Kidney epithelial cell (primary cell): ENCODE measurements around the gene KIFBP. TPM values are rescaled to one million over a fixed set of nuclear protein-coding genes. Genes with fewer than 3 reads are reported as not detected.

Source experiments
- DNase-seq: peaks from one replicate; pipeline ENCODE4 v3.0.0-alpha.2; 2010; ENCODE audit warnings: low read depth
- H3K27me3 ChIP-seq: 2 replicates; pipeline ENCODE4 v1.6.0; 2011; ENCODE audit warnings: low read length; ENCODE audit not compliant: control insufficient read depth, insufficient read depth
- H3K36me3 ChIP-seq: 2 replicates; pipeline ENCODE4 v1.5.1; 2011; ENCODE audit warnings: low read length; ENCODE audit not compliant: control insufficient read depth, insufficient read depth
- H3K4me3 ChIP-seq: 2 replicates; pipeline ENCODE4 v1.5.1; 2011; ENCODE audit warnings: low read depth, mild to moderate bottlenecking, control low read depth, low read length
- total RNA-seq: library from RNA; depleted of rRNA; stranded (reverse); fragments of >200 nt; gene quantifications from 2 replicates; pipeline ENCODE4 v1.2.3, GENCODE V29; 2015
- TF ChIP-seq, protein P1 (sequence below): IDR thresholded peaks from 2 replicates; pipeline ENCODE4 v1.5.1; 2011; ENCODE audit warnings: mild to moderate bottlenecking, moderate library complexity, low read length, control low read depth, inconsistent platforms; ENCODE audit not compliant: insufficient read depth, poor library complexity, severe bottlenecking

The KIFBP gene
- total RNA-seq, 1 donor from 2014 or later = 36.9 TPM

DNA sequence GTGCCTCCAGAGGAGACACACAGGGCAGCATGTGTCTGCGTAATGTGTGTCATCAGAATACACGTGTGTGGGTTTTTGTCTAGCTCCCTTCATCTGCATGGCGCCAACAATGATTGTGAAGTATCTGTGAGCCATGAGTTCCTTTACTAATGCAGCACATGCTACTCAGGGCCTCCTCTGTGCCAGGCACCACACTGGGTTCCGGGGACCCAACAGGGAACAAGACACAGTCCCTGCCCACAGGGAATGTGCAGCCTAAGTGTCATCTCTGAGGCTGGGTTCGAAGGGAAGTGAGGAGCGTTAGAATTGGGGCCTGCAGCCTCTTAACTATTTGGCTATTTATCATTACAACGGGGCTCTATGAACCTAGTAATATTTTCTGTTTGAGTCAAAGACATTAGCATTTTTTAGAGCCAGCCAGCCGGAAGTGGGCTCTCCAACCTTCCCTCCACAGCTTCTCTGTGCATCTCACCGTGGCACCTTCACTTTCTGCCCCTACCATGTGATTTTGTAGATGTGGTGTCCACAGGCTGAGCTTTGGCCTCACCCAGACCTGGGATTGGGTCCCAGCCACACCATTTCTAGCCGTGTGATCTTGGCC is 55.4 kb downstream of the KIFBP start:
- H3K27me3 ChIP-seq = no peaks in the 10 kb centered on the region
- no peak overlapping the region for H3K4me3 ChIP-seq
- TF ChIP-seq, protein P1, sequence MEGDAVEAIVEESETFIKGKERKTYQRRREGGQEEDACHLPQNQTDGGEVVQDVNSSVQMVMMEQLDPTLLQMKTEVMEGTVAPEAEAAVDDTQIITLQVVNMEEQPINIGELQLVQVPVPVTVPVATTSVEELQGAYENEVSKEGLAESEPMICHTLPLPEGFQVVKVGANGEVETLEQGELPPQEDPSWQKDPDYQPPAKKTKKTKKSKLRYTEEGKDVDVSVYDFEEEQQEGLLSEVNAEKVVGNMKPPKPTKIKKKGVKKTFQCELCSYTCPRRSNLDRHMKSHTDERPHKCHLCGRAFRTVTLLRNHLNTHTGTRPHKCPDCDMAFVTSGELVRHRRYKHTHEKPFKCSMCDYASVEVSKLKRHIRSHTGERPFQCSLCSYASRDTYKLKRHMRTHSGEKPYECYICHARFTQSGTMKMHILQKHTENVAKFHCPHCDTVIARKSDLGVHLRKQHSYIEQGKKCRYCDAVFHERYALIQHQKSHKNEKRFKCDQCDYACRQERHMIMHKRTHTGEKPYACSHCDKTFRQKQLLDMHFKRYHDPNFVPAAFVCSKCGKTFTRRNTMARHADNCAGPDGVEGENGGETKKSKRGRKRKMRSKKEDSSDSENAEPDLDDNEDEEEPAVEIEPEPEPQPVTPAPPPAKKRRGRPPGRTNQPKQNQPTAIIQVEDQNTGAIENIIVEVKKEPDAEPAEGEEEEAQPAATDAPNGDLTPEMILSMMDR = no peak
- H3K36me3 ChIP-seq = no peaks in the 10 kb centered on the region
- DNase-seq = no peak

DNA sequence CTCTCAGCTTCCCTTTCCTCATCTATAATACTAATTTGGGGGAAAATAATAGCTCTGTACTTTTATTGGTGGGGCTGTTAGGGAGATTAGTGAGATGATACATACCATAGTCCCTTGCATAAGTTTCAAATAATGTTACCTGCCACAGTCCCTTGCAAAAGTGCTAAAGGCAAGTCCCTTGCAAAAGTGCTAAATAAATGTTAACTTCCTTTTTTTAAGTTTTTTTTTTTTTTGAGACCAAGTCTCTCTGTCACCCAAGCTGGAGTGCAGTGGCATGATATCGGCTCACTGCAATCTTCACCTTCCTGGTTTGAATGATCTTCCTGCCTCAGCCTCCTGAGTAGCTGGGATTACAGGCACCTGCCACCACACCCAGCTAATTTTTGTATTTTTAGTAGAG is 55.9 kb downstream of the KIFBP start:
- no peak overlapping the region for H3K4me3 ChIP-seq
- DNase-seq = no peak
- TF ChIP-seq, protein P1 = no peak
- no peaks in the 10 kb centered on the region for H3K36me3 ChIP-seq
- H3K27me3 ChIP-seq = no peaks in the 10 kb centered on the region

DNA sequence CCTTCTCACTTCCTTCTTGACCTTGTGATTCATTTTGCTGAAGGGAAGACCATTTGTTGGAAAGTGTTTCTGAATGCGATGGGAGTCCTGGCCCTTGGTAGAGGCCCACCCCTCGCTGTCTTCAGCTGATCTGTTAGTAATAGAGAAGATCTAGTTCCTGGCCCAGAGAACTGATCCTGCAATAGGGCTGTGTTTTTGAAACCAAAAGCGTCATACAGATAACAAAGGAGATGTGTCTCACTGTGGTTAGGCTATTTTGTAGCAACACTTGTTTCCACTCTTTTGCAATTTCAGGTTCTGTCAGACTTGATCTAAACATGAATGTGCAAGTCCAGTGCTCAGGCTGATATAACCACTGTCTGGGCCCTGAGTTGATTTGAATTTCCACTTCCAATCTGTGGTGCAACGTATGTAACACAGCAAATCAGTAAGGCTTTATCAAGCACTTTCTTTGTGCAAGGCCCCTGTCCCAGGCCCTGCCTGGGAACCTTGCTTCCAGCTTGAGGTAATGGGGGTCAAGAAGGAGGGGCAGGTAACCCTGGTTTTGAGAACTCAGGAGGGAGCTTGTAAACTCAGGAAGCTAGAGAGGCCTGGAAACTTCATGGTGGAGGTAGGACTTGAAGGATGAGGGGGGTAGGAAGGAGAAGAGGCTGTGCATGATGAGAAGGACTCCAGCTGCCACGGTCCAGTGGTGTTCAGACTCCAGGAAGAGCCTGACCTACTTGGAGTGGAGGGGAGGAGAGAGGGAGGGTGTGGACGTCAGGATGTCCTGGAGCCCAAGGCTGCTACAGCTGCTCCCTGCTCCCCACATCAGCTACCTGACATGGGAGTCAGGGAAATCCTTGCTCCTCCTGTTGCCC is 57.1 kb downstream of the KIFBP start:
- H3K36me3 ChIP-seq = no peaks in the 10 kb centered on the region
- H3K27me3 ChIP-seq = no peaks in the 10 kb centered on the region
- TF ChIP-seq, protein P1 = no peak
- no peak for DNase-seq
- no peak overlapping the region for H3K4me3 ChIP-seq

DNA sequence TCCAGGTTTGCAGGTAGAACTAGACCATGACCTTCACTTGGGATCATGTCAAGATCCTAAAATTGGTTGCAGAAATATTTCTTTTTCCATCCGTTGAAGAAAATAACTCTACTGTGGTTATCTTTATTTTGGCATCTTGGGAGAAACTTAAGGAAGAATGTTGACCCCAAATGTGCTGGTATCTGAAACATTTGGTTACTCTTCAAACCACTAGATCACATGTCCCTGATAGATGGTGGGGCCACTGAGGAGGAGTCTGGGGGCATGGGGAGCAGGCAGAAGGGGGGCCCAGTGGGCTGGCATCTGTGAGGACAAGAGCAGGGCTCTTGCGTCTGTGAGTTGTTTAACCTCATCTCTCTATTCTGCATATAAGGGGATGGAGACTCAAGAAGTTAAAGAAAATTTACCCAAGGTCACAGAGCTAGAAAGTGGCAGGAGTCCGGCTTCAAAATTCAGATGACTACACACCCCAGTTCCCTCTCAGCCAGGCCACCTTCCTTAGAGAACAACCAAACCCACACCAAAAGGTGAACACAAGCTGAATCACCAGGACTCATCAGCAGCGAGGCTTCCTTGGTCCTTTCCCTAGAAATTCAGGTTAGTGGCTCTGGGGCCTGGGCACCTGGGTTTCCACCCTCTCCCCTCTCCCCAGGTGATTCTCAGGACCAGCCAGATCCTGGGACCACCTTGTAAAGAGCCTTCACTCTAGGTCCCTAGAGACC is 58.7 kb downstream of the KIFBP start:
- no peaks in the 10 kb centered on the region for H3K36me3 ChIP-seq
- no peaks in the 10 kb centered on the region for H3K27me3 ChIP-seq
- TF ChIP-seq, protein P1 = no peak
- DNase-seq = no peak
- no peak overlapping the region for H3K4me3 ChIP-seq

DNA sequence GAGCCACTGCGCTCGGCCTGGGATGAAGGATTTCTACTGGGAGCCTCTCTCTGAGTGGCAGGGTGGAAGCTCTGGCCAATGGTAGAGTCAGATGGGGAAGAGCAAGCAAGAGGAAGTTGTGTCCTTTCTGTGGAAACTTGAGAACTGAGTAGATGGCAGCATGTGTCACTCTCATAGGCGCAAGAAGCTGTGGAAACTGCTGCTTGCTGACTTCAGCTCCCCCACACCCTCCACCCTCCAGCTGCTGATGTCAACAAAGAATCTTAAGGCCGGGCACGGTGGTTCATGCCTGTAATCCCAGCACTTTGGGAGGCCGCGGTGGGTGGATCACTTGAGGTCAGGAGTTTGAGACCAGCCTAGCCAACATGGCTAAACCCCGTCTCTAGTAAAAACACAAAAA is 59.5 kb downstream of the KIFBP start:
- no peaks in the 10 kb centered on the region for H3K27me3 ChIP-seq
- H3K36me3 ChIP-seq = no peaks in the 10 kb centered on the region
- TF ChIP-seq, protein P1 = no peak
- no peak for DNase-seq
- H3K4me3 ChIP-seq = no peak overlapping the region
